HPDE6-E6E7 (cell line): ENCODE data around the gene TERF2IP.

Experiments used
- DNase-seq: peaks from one replicate; pipeline ENCODE4 v3.0.0; 2011; ENCODE audit warnings: missing footprints; ENCODE audit errors: extremely low spot score

TERF2IP gene

GRCh38 chr16:75647492-75648264 is at the start of gene TERF2IP, which contains the start of gene KARS1:
Gene TERF2IP, plus strand, starts transcription at chr16:75647773. Its CDS starts 110 bp downstream, at chr16:75647883.
Gene KARS1, minus strand, starts transcription at chr16:75647665. Its CDS starts 26 bp downstream, at chr16:75647639.
- DNase-seq = peak; percentile 98

GRCh38 chr16:75599452-75600277 is 47.9 kb upstream of the TERF2IP start:
- no peak for DNase-seq

- no peak for DNase-seq
These were observed 44.3 kb upstream of the TERF2IP start for GRCh38 chr16:75603241-75603640.

GRCh38 chr16:75606507-75606906 is 41.1 kb upstream of the TERF2IP start:
- no peak for DNase-seq

- DNase-seq = no peak
These were observed 33.3 kb upstream of the TERF2IP start for GRCh38 chr16:75614066-75614897.

GRCh38 chr16:75615619-75616018 is 32.0 kb upstream of the TERF2IP start:
- DNase-seq = no peak

GRCh38 chr16:75616521-75617010 is 31.0 kb upstream of the TERF2IP start:
- DNase-seq = no peak

- DNase-seq = no peak
These were observed 30.5 kb upstream of the TERF2IP start for GRCh38 chr16:75617121-75617520.

- DNase-seq = no peak
These were observed 28.8 kb upstream of the TERF2IP start for GRCh38 chr16:75618780-75619179.

- no peak for DNase-seq
These were observed 27.0 kb upstream of the TERF2IP start for GRCh38 chr16:75620326-75621169.

- DNase-seq = peak; percentile 23
These were observed 26.4 kb upstream of the TERF2IP start for GRCh38 chr16:75621170-75621477.

- peak; percentile 98 for DNase-seq
These were observed 24.6 kb upstream of the TERF2IP start, which contains the start of gene ADAT1 for GRCh38 chr16:75622761-75623605. Gene ADAT1, minus strand, starts transcription at chr16:75623281. Its CDS starts 2,482 bp downstream, at chr16:75620799.

GRCh38 chr16:75624921-75625334 is 22.6 kb upstream of the TERF2IP start:
- peak; percentile 17 for DNase-seq

GRCh38 chr16:75626806-75627205 is 20.8 kb upstream of the TERF2IP start:
- no peak for DNase-seq

GRCh38 chr16:75627851-75628250 is 19.7 kb upstream of the TERF2IP start:
- DNase-seq = no peak

- DNase-seq = no peak
These were observed 19.2 kb upstream of the TERF2IP start for GRCh38 chr16:75628351-75628750.

- no peak for DNase-seq
These were observed 18.4 kb upstream of the TERF2IP start for GRCh38 chr16:75629132-75629531.

GRCh38 chr16:75630052-75630451 is 17.5 kb upstream of the TERF2IP start:
- no peak for DNase-seq

- no peak for DNase-seq
These were observed 14.7 kb upstream of the TERF2IP start for GRCh38 chr16:75632857-75633256.

GRCh38 chr16:75635036-75635435 is 12.5 kb upstream of the TERF2IP start:
- no peak for DNase-seq
